ENCODE measurements around the gene ASB1. TPM values are rescaled to one million over a fixed set of nuclear protein-coding genes. Genes with fewer than 3 reads are reported as not detected.

The ASB1 gene
- polyA plus RNA-seq, 2 donors: 10.1 to 10.8 TPM

DNA sequence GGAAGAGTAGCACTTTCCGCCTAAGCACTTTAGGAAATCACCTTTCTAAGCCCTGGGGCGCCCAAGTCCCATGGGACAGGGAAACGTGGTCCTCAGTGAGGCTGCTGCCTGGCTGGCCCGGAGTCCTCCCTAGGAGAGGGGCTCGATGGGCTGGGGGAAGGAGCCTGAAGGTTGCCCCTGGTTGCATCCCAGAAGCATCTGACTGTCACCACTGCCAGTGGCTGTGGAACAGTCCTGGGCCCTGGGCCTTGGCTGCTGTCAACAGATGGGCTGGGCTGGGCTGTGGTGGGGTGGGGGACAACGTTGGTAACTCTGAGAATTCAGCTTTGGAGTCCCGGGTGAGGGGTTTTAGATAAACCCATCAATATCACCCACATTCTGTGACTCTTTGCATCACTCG, 22.5 kb downstream of the ASB1 start:
- peak overlapping the region in 1 of 2 donors; percentile 47 for H3K27ac ChIP-seq (ENCODE audit: low read depth in 2 of 2, low read length in 1 of 2)
- WGBS, 2 donors: 89% methylated on average over 8 of the region's 8 CpGs
- H3K9me3 ChIP-seq (ENCODE audit: control insufficient read depth in 2 of 2, insufficient read depth in 1 of 2, low read depth in 1 of 2, low read length in 1 of 2): peaks cover 0 to 5% of the 10 kb centered on the region in 2 donors
- peaks cover 0 to 2% of the 10 kb centered on the region in 2 donors for H3K4me1 ChIP-seq (ENCODE audit: control insufficient read depth in 2 of 2, insufficient read depth in 2 of 2, low read length in 1 of 2)
- H3K27me3 ChIP-seq (ENCODE audit: control insufficient read depth in 1 of 2, insufficient read depth in 2 of 2, low read length in 2 of 2): no peaks in the 10 kb centered on the region
- H3K4me3 ChIP-seq (ENCODE audit: low read depth in 1 of 2, low read length in 2 of 2): no peak overlapping the region
- H3K36me3 ChIP-seq (ENCODE audit: control insufficient read depth in 2 of 2, insufficient read depth in 2 of 2, low read length in 1 of 2): peaks cover 22 to 52% of the 10 kb centered on the region in 2 donors

DNA sequence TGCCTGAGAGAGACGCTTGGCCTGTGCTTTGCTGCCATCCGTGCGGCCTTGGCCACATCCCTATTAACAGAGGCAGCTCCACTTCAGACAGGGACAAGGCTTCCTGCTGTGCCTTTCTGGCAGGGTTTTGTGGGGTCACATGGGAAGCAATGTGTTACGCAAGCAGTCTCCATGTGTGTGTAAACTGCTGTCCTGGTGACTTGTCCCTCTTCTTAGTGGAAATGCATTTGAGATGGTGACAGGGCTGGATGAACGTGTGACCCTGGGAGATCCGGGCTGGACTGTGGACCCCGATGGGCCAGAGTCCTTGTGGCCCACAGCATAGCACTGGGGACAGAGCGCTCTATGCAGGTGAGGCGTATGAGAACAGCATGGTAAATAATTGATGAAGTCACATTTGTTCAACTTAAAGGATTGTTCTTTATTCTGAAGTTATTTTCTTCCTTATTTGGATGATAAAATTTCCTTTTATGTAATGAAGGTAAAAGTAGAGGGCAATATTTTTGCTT, 23.2 kb downstream of the ASB1 start:
- H3K9me3 ChIP-seq (ENCODE audit: control insufficient read depth in 2 of 2, insufficient read depth in 1 of 2, low read depth in 1 of 2, low read length in 1 of 2): peaks cover 0 to 5% of the 10 kb centered on the region in 2 donors
- H3K36me3 ChIP-seq (ENCODE audit: control insufficient read depth in 2 of 2, insufficient read depth in 2 of 2, low read length in 1 of 2): peaks cover 22 to 48% of the 10 kb centered on the region in 2 donors
- H3K4me1 ChIP-seq (ENCODE audit: control insufficient read depth in 2 of 2, insufficient read depth in 2 of 2, low read length in 1 of 2): peaks cover 0 to 2% of the 10 kb centered on the region in 2 donors
- H3K27ac ChIP-seq (ENCODE audit: low read depth in 2 of 2, low read length in 1 of 2): no peak overlapping the region
- H3K27me3 ChIP-seq (ENCODE audit: control insufficient read depth in 1 of 2, insufficient read depth in 2 of 2, low read length in 2 of 2): no peaks in the 10 kb centered on the region
- 84 to 90% methylated on average over 9 of the region's 9 CpGs for WGBS, 2 donors
- H3K4me3 ChIP-seq (ENCODE audit: low read depth in 1 of 2, low read length in 2 of 2): no peak overlapping the region

DNA sequence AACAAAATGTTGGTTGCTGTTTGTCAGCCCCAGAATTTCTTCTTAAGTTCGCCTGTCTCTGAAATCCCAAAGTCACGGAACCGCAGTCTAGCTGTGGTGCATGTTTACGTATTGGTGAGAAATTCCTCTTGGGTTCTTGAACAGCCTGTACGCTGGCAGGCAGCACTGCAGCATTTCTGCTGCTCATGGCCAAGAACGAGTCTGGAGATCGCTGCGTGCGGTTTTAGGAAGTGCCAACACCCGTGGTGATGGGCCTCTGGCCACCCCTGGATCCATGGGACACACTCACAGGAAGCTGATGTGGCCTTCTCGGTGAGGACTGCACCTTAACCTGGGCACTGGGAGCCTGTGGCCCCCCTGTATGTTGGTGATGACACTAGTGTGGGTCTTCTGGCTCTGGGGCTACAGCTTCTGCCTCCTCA, 23.7 kb downstream of the ASB1 start:
- H3K4me1 ChIP-seq (ENCODE audit: control insufficient read depth in 2 of 2, insufficient read depth in 2 of 2, low read length in 1 of 2): peaks cover 0 to 2% of the 10 kb centered on the region in 2 donors
- H3K4me3 ChIP-seq (ENCODE audit: low read depth in 1 of 2, low read length in 2 of 2): no peak overlapping the region
- WGBS, 2 donors: 91 to 93% methylated on average over 11 of the region's 11 CpGs
- peaks cover 22 to 47% of the 10 kb centered on the region in 2 donors for H3K36me3 ChIP-seq (ENCODE audit: control insufficient read depth in 2 of 2, insufficient read depth in 2 of 2, low read length in 1 of 2)
- peak overlapping the region in 1 of 2 donors; percentile 35 for H3K27ac ChIP-seq (ENCODE audit: low read depth in 2 of 2, low read length in 1 of 2)
- no peaks in the 10 kb centered on the region for H3K27me3 ChIP-seq (ENCODE audit: control insufficient read depth in 1 of 2, insufficient read depth in 2 of 2, low read length in 2 of 2)
- H3K9me3 ChIP-seq (ENCODE audit: control insufficient read depth in 2 of 2, insufficient read depth in 1 of 2, low read depth in 1 of 2, low read length in 1 of 2): peaks cover 0 to 5% of the 10 kb centered on the region in 2 donors

DNA sequence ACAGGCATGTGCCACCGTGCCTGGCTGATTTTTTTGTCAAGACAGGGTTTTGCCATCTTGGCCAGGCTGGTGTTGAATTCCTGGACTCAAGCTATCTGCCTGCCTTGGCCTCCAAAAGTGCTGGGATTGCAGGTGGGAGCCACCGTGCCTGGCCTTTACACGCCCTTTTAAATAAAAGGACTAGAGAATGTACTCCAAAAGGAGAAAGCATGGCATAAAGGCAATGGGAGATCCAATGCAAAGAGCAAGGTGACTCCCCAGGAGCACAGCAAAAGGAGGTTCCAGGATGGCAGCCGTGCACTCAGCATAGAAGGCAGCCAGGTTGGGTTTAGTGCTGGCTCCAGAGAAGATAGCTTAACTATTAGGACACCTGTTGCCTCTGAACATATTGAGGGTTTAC, 27.1 kb downstream of the ASB1 start:
- H3K4me1 ChIP-seq (ENCODE audit: control insufficient read depth in 2 of 2, insufficient read depth in 2 of 2, low read length in 1 of 2): peaks cover 1 to 2% of the 10 kb centered on the region in 2 donors
- no peak overlapping the region for H3K4me3 ChIP-seq (ENCODE audit: low read depth in 1 of 2, low read length in 2 of 2)
- 94 to 96% methylated on average over 4 of the region's 4 CpGs for WGBS, 2 donors
- no peak overlapping the region for H3K27ac ChIP-seq (ENCODE audit: low read depth in 2 of 2, low read length in 1 of 2)
- H3K9me3 ChIP-seq (ENCODE audit: control insufficient read depth in 2 of 2, insufficient read depth in 1 of 2, low read depth in 1 of 2, low read length in 1 of 2): peaks cover 0 to 11% of the 10 kb centered on the region in 2 donors
- H3K36me3 ChIP-seq (ENCODE audit: control insufficient read depth in 2 of 2, insufficient read depth in 2 of 2, low read length in 1 of 2): peaks cover 6 to 21% of the 10 kb centered on the region in 2 donors
- no peaks in the 10 kb centered on the region for H3K27me3 ChIP-seq (ENCODE audit: control insufficient read depth in 1 of 2, insufficient read depth in 2 of 2, low read length in 2 of 2)

DNA sequence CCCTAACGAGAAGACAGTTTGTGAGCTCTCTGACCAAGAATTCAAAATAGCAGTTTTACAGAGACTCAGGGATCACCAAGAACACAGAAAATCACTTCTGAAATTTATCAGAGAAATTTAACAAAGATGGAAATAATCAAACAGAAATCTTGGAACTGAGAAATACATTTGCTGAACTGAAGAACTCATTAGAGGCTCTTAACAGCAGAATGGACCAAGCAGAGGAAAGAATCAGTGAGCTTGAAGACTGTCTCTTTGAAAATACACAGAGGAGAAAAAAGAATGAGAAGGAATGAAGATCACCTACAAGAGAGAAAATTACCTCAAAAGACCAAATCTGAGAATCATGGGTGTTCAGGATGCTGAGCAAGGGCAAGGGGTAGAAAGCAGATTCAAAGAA, 29.7 kb downstream of the ASB1 start:
- H3K36me3 ChIP-seq (ENCODE audit: control insufficient read depth in 2 of 2, insufficient read depth in 2 of 2, low read length in 1 of 2): peaks cover under 1 to 6% of the 10 kb centered on the region in 2 donors
- 93 to 98% methylated on average over 1 of the region's 1 CpG for WGBS, 2 donors
- H3K27me3 ChIP-seq (ENCODE audit: control insufficient read depth in 1 of 2, insufficient read depth in 2 of 2, low read length in 2 of 2): no peaks in the 10 kb centered on the region
- H3K4me1 ChIP-seq (ENCODE audit: control insufficient read depth in 2 of 2, insufficient read depth in 2 of 2, low read length in 1 of 2): peaks cover 4 to 7% of the 10 kb centered on the region in 2 donors
- no peak overlapping the region for H3K27ac ChIP-seq (ENCODE audit: low read depth in 2 of 2, low read length in 1 of 2)
- H3K9me3 ChIP-seq (ENCODE audit: control insufficient read depth in 2 of 2, insufficient read depth in 1 of 2, low read depth in 1 of 2, low read length in 1 of 2): peaks cover 0 to 11% of the 10 kb centered on the region in 2 donors
- H3K4me3 ChIP-seq (ENCODE audit: low read depth in 1 of 2, low read length in 2 of 2): no peak overlapping the region

DNA sequence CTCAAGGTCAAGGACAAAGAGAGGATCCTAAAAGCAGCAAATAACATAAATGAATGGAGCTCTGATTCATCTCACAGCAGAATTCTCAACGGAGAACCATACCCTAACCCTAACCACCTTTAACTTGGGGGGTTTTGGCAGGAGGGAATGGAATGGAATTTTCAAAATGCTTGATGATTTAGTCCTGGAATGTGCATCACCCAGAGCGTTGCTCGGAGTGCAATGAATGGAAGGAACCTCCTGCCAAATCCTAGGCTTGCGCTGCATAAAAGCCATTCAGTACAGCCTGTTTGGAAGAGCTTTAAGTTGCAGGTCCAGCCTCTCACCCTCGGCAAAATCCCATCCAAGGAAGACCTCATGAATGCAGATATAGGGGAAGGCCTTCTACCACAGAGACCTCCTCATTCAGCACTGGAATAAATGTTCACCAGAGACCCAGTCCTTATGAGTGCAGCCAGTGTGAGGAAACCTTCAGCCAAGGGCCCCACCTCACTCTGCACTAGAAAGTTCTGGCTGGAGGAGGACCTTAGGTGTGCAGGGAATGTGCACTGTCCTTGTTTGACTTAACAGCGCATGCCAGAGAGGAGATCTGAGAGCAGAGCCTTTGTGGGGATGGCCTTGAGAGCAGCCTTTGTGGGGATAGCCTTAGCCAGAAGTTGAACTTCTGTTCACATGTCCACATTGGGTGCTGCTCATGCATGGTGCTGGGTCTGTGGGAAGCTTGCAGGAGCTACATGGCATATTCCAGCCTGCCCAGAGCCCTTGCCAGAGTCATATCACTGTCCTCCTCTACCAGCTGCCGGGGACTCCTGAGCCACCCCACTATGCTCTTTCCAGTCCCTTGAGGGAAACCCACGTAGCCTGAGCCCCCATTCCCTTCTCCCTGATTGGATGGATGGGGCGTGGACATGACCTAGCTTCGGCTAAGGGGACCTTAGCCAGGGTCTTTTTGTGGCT, 30.5 kb downstream of the ASB1 start:
- Histone ChIP-seq H3K4me3 (ENCODE audit: low read depth in 1 of 2, low read length in 2 of 2) (no peak overlapping the region), H3K4me1 (ENCODE audit: control insufficient read depth in 2 of 2, insufficient read depth in 2 of 2, low read length in 1 of 2) (peaks cover 4 to 7% of the 10 kb centered on the region in 2 donors), H3K27me3 (ENCODE audit: control insufficient read depth in 1 of 2, insufficient read depth in 2 of 2, low read length in 2 of 2) (no peaks in the 10 kb centered on the region), H3K36me3 (ENCODE audit: control insufficient read depth in 2 of 2, insufficient read depth in 2 of 2, low read length in 1 of 2) (peaks cover 0 to under 1% of the 10 kb centered on the region in 2 donors), H3K9me3 (ENCODE audit: control insufficient read depth in 2 of 2, insufficient read depth in 1 of 2, low read depth in 1 of 2, low read length in 1 of 2) (peaks cover 0 to 9% of the 10 kb centered on the region in 2 donors), H3K27ac (ENCODE audit: low read depth in 2 of 2, low read length in 1 of 2) (no peak overlapping the region)
- 85 to 89% methylated on average over 10 of the region's 10 CpGs for WGBS, 2 donors

DNA sequence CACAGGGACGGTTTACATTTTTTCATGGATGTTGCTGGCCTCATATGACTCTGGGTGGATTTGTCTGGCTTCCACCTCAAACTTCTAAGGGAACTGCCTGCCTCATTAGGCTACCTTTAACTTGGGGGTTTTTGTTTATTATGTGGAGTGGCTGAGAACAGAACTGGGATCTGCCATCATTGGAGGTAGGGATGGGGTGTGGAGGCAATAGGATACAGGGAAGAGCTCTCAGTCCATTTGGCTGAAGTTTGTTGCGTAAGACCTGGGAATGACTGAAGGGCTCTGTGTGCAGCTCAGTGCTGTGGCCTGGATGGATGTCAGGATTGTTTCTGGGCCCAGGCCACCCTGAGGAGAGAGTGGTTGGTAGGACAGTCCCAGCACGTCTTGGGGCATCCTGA, 31.2 kb downstream of the ASB1 start:
- no peak overlapping the region for H3K27ac ChIP-seq (ENCODE audit: low read depth in 2 of 2, low read length in 1 of 2)
- H3K9me3 ChIP-seq (ENCODE audit: control insufficient read depth in 2 of 2, insufficient read depth in 1 of 2, low read depth in 1 of 2, low read length in 1 of 2): peaks cover 0 to 8% of the 10 kb centered on the region in 2 donors
- WGBS, 2 donors: 78 to 91% methylated on average over 3 of the region's 3 CpGs
- no peaks in the 10 kb centered on the region for H3K27me3 ChIP-seq (ENCODE audit: control insufficient read depth in 1 of 2, insufficient read depth in 2 of 2, low read length in 2 of 2)
- H3K36me3 ChIP-seq (ENCODE audit: control insufficient read depth in 2 of 2, insufficient read depth in 2 of 2, low read length in 1 of 2): no peaks in the 10 kb centered on the region
- peaks cover 4 to 7% of the 10 kb centered on the region in 2 donors for H3K4me1 ChIP-seq (ENCODE audit: control insufficient read depth in 2 of 2, insufficient read depth in 2 of 2, low read length in 1 of 2)
- H3K4me3 ChIP-seq (ENCODE audit: low read depth in 1 of 2, low read length in 2 of 2): no peak overlapping the region

DNA sequence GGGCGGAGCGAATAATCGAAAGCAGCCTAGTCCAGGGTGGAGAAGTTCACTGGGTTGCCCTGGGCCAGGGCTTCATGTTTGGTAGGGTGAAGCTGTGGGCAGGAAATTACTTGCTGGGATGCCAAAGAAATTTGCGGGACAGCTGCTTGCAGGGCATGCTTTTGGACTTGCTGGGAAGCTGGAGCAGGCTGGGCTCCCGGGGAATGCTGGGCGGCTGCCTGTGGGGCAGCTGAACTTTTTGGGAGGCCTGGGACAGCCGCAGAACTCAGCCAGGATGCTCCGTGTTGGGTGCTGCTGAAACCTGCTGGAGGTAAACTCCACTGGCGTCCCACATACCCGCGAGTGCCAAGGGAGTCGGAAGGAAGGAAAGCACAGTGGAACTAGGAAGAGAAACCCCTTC, 31.9 kb downstream of the ASB1 start:
- peak overlapping the region in 1 of 2 donors; percentile 14 for H3K27ac ChIP-seq (ENCODE audit: low read depth in 2 of 2, low read length in 1 of 2)
- no peak overlapping the region for H3K4me3 ChIP-seq (ENCODE audit: low read depth in 1 of 2, low read length in 2 of 2)
- H3K27me3 ChIP-seq (ENCODE audit: control insufficient read depth in 1 of 2, insufficient read depth in 2 of 2, low read length in 2 of 2): no peaks in the 10 kb centered on the region
- H3K36me3 ChIP-seq (ENCODE audit: control insufficient read depth in 2 of 2, insufficient read depth in 2 of 2, low read length in 1 of 2): no peaks in the 10 kb centered on the region
- 39 to 61% methylated on average over 12 of the region's 12 CpGs for WGBS, 2 donors
- H3K9me3 ChIP-seq (ENCODE audit: control insufficient read depth in 2 of 2, insufficient read depth in 1 of 2, low read depth in 1 of 2, low read length in 1 of 2): peaks cover 0 to 6% of the 10 kb centered on the region in 2 donors
- peaks cover 4 to 7% of the 10 kb centered on the region in 2 donors for H3K4me1 ChIP-seq (ENCODE audit: control insufficient read depth in 2 of 2, insufficient read depth in 2 of 2, low read length in 1 of 2)

DNA sequence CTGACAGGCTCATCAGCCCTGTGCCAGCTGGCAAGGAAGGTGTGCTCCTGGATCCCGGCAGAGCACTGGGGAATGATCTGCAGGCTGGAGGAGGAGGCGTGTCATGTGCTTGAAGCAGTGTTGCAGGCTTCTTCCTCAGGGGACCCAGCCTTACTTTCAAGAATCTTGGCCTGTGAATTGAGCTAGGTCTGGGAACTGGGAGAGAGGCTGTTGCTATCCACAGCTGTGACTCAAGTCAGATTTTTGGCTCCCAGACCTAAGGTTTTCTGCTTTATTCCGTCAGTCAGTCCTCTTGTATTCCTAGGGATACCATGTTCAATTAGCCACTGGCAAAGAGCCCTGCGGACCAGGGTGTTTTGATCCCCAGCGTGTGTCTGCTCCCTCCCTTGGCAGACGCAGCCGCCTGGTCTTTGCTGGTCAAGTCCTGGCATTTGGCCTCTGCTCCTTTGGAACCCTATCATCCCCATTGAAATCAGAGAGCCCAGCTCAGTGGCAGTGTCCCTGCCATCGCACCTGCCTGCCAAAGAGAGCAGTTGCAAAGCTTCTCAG, 32.4 kb downstream of the ASB1 start:
- H3K36me3 ChIP-seq (ENCODE audit: control insufficient read depth in 2 of 2, insufficient read depth in 2 of 2, low read length in 1 of 2): no peaks in the 10 kb centered on the region

More for the DNA sequence above, 32.4 kb downstream of the ASB1 start:
- H3K4me3 ChIP-seq (ENCODE audit: low read depth in 1 of 2, low read length in 2 of 2): no peak overlapping the region
- WGBS, 2 donors: 26 to 41% methylated on average over 8 of the region's 8 CpGs
- peaks cover 0 to 6% of the 10 kb centered on the region in 2 donors for H3K9me3 ChIP-seq (ENCODE audit: control insufficient read depth in 2 of 2, insufficient read depth in 1 of 2, low read depth in 1 of 2, low read length in 1 of 2)
- peaks cover 4 to 7% of the 10 kb centered on the region in 2 donors for H3K4me1 ChIP-seq (ENCODE audit: control insufficient read depth in 2 of 2, insufficient read depth in 2 of 2, low read length in 1 of 2)
- peak overlapping the region in 1 of 2 donors; percentile 45 for H3K27ac ChIP-seq (ENCODE audit: low read depth in 2 of 2, low read length in 1 of 2)
- H3K27me3 ChIP-seq (ENCODE audit: control insufficient read depth in 1 of 2, insufficient read depth in 2 of 2, low read length in 2 of 2): no peaks in the 10 kb centered on the region

Measured in esophagus (tissue), 2 donors.